ENCODE results near the gene LDLRAD4. TPM values are rescaled to one million over a fixed set of nuclear protein-coding genes. Genes with fewer than 3 reads are reported as not detected.

LDLRAD4 gene
- total and polyA plus RNA-seq, 9 of the 15 experiments (the other 6 are each of a cell fraction or from before 2014, with no cell fraction given), result 0.01 TPM; not detected in 8

- TF ChIP-seq, protein P1, sequence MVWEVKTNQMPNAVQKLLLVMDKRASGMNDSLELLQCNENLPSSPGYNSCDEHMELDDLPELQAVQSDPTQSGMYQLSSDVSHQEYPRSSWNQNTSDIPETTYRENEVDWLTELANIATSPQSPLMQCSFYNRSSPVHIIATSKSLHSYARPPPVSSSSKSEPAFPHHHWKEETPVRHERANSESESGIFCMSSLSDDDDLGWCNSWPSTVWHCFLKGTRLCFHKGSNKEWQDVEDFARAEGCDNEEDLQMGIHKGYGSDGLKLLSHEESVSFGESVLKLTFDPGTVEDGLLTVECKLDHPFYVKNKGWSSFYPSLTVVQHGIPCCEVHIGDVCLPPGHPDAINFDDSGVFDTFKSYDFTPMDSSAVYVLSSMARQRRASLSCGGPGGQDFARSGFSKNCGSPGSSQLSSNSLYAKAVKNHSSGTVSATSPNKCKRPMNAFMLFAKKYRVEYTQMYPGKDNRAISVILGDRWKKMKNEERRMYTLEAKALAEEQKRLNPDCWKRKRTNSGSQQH (CRISPR knock-in tag; IDR thresholded peaks at IDR 0.05), result no peak
- TF ChIP-seq RCOR1 (IDR thresholded peaks at IDR 0.05; ENCODE audit: borderline replicate concordance in 1 of 2, low read depth in 2 of 2, low read length in 2 of 2) (no peak; a peak in 1 of 4 replicates), NFRKB (IDR thresholded peaks at IDR 0.05; ENCODE audit: low read depth) (no peak), ASH1L (IDR thresholded peaks at IDR 0.05; ENCODE audit: borderline replicate concordance, low read depth, partially characterized antibody) (no peak), RBM39 (optimal IDR thresholded peaks at IDR 0.05; ENCODE audit: low read depth, low read length) (no peak), TEAD1 (CRISPR knock-in tag; IDR thresholded peaks at IDR 0.05) (no peak), MXD1 (CRISPR knock-in tag; IDR thresholded peaks at IDR 0.05; ENCODE audit: borderline replicate concordance, poor library complexity, severe bottlenecking) (no peak), POLR3G (IDR thresholded peaks at IDR 0.05; ENCODE audit: extremely low read depth, insufficient read length, insufficient replicate concordance) (no peak), EGR1 (conservative IDR thresholded peaks at IDR 0.05) (peak; percentile 56), PHB (CRISPR knock-in tag; IDR thresholded peaks at IDR 0.05) (no peak), NCOA2 (IDR thresholded peaks at IDR 0.05; ENCODE audit: partially characterized antibody in 2 of 2) (no peak), RFX5 (IDR thresholded peaks at IDR 0.05; ENCODE audit: low read depth, low read length) (no peak), ZNF655 (CRISPR knock-in tag; IDR thresholded peaks at IDR 0.05) (no peak), ZNF785 (CRISPR knock-in tag; IDR thresholded peaks at IDR 0.05) (no peak), GABPB1 (CRISPR knock-in tag; IDR thresholded peaks at IDR 0.05) (no peak), E2F4 (CRISPR knock-in tag; IDR thresholded peaks at IDR 0.05; ENCODE audit: low read depth) (no peak), KDM5B (IDR thresholded peaks at IDR 0.05; ENCODE audit: insufficient replicate concordance, low read depth, low read length) (no peak), FOXJ3 (CRISPR knock-in tag; IDR thresholded peaks at IDR 0.05) (no peak), CTBP1 (IDR thresholded peaks at IDR 0.05; ENCODE audit: borderline replicate concordance) (no peak)
- TF ChIP-seq, protein P2, sequence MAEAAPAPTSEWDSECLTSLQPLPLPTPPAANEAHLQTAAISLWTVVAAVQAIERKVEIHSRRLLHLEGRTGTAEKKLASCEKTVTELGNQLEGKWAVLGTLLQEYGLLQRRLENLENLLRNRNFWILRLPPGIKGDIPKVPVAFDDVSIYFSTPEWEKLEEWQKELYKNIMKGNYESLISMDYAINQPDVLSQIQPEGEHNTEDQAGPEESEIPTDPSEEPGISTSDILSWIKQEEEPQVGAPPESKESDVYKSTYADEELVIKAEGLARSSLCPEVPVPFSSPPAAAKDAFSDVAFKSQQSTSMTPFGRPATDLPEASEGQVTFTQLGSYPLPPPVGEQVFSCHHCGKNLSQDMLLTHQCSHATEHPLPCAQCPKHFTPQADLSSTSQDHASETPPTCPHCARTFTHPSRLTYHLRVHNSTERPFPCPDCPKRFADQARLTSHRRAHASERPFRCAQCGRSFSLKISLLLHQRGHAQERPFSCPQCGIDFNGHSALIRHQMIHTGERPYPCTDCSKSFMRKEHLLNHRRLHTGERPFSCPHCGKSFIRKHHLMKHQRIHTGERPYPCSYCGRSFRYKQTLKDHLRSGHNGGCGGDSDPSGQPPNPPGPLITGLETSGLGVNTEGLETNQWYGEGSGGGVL (CRISPR knock-in tag; IDR thresholded peaks at IDR 0.05), result no peak
- TF ChIP-seq, protein P3, sequence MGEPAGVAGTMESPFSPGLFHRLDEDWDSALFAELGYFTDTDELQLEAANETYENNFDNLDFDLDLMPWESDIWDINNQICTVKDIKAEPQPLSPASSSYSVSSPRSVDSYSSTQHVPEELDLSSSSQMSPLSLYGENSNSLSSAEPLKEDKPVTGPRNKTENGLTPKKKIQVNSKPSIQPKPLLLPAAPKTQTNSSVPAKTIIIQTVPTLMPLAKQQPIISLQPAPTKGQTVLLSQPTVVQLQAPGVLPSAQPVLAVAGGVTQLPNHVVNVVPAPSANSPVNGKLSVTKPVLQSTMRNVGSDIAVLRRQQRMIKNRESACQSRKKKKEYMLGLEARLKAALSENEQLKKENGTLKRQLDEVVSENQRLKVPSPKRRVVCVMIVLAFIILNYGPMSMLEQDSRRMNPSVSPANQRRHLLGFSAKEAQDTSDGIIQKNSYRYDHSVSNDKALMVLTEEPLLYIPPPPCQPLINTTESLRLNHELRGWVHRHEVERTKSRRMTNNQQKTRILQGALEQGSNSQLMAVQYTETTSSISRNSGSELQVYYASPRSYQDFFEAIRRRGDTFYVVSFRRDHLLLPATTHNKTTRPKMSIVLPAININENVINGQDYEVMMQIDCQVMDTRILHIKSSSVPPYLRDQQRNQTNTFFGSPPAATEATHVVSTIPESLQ (CRISPR knock-in tag; IDR thresholded peaks at IDR 0.05), result no peak
Observed at GRCh38 chr18:13584825-13585224, 366.3 kb downstream of the LDLRAD4 start (continued).

Data from K562 (cell line).